ENCODE results near the gene MKI67.
A peak's percentile ranks its signal among the peaks of the same experiment; 100 is the strongest.

DNA sequence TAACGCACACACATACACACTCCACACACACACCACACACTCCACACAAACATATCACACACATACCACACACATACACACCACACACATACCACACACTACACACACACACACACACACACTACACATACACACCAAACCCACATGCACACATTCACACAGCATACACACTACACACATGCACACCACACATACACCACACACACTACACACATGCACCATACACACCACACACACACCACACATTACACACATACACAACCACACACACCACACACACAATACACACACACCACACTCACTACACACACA is 66.3 kb downstream of the MKI67 start:
- TF ChIP-seq CTCF (IDR thresholded peaks at IDR 0.05 in 8 of 11, conservative IDR thresholded peaks at IDR 0.05 in 3 of 11) (peak in 1 of 11 experiments; percentile 18), POLR2AphosphoS5 (IDR thresholded peaks at IDR 0.05) (no peak), POLR2A (IDR thresholded peaks at IDR 0.05) (no peak)

Data from spleen (tissue), 7 donors.